ENCODE results near the gene ST3GAL5. TPM values are rescaled to one million over a fixed set of nuclear protein-coding genes. Genes with fewer than 3 reads are reported as not detected.

Gene ST3GAL5
- total and polyA plus RNA-seq, 5 donors from 2014 or later: 11.3 to 25.8 (median 14.8) TPM

- H3K27me3 Mint-ChIP-seq: no peaks in the 10 kb centered on the region
- Histone ChIP-seq H3K36me3 (ENCODE audit: control insufficient read depth, insufficient read depth, low read length) (peaks cover 35% of the 10 kb centered on the region), H3K27ac (ENCODE audit: insufficient read depth, low read length, poor library complexity, severe bottlenecking) (no peak overlapping the region), H3K9me3 (ENCODE audit: control insufficient read depth in 2 of 2, low read length in 2 of 2) (no peaks in the 10 kb centered on the region), H3K4me1 (ENCODE audit: control insufficient read depth, insufficient read depth, low read length, poor library complexity, severe bottlenecking) (peaks cover 16% of the 10 kb centered on the region), H3K27me3 (ENCODE audit: control insufficient read depth, insufficient read depth, low read length) (no peaks in the 10 kb centered on the region), H3K4me3 (ENCODE audit: low read depth, low read length) (no peak overlapping the region)
- DNase-seq: no peak
- peaks cover 0 to 4% (median 0%) of the 10 kb centered on the region in 7 donors for H3K9me3 Mint-ChIP-seq
- H3K4me1 Mint-ChIP-seq: peaks cover 40 to 46% (median 41%) of the 10 kb centered on the region in 4 donors
- peak overlapping the region in 1 of 3 donors; percentile 87 for H3K27ac Mint-ChIP-seq
- no peak for ATAC-seq (ENCODE audit: low read depth in 2 of 2)
- H3K4me3 Mint-ChIP-seq: peak overlapping the region in 1 of 4 donors; percentile 43
- peaks cover 63% of the 10 kb centered on the region for H3K36me3 Mint-ChIP-seq
These were observed 41.7 kb downstream of the ST3GAL5 start for GRCh38 chr2:85847051-85847588.

- H3K36me3 ChIP-seq (ENCODE audit: control insufficient read depth, insufficient read depth, low read length): peaks cover 37% of the 10 kb centered on the region
- H3K9me3 ChIP-seq (ENCODE audit: control insufficient read depth in 2 of 2, low read length in 2 of 2): no peaks in the 10 kb centered on the region
- Mint-ChIP-seq H3K27ac (peak overlapping the region in 1 of 3 donors; percentile 87), H3K4me1 (peaks cover 33 to 38% (median 34%) of the 10 kb centered on the region in 4 donors), H3K27me3 (no peaks in the 10 kb centered on the region), H3K9me3 (peaks cover 0 to 4% (median 0%) of the 10 kb centered on the region in 7 donors), H3K4me3 (peak overlapping the region in 1 of 4 donors; percentile 41), H3K36me3 (peaks cover 69% of the 10 kb centered on the region)
- no peak for ATAC-seq (ENCODE audit: low read depth in 2 of 2)
- DNase-seq: no peak
- no peak overlapping the region for H3K27ac ChIP-seq (ENCODE audit: insufficient read depth, low read length, poor library complexity, severe bottlenecking)
- no peaks in the 10 kb centered on the region for H3K27me3 ChIP-seq (ENCODE audit: control insufficient read depth, insufficient read depth, low read length)
- H3K4me3 ChIP-seq (ENCODE audit: low read depth, low read length): no peak overlapping the region
- peaks cover 9% of the 10 kb centered on the region for H3K4me1 ChIP-seq (ENCODE audit: control insufficient read depth, insufficient read depth, low read length, poor library complexity, severe bottlenecking)
These were observed 42.4 kb downstream of the ST3GAL5 start for GRCh38 chr2:85846411-85846810.

- Histone ChIP-seq H3K4me3 (ENCODE audit: low read depth, low read length) (no peak overlapping the region), H3K4me1 (ENCODE audit: control insufficient read depth, insufficient read depth, low read length, poor library complexity, severe bottlenecking) (no peaks in the 10 kb centered on the region), H3K36me3 (ENCODE audit: control insufficient read depth, insufficient read depth, low read length) (peaks cover 38% of the 10 kb centered on the region), H3K27ac (ENCODE audit: insufficient read depth, low read length, poor library complexity, severe bottlenecking) (no peak overlapping the region), H3K27me3 (ENCODE audit: control insufficient read depth, insufficient read depth, low read length) (no peaks in the 10 kb centered on the region), H3K9me3 (ENCODE audit: control insufficient read depth in 2 of 2, low read length in 2 of 2) (no peaks in the 10 kb centered on the region)
- ATAC-seq (ENCODE audit: low read depth in 2 of 2): no peak
- Mint-ChIP-seq H3K27me3 (no peaks in the 10 kb centered on the region), H3K27ac (no peak overlapping the region), H3K36me3 (peaks cover 57% of the 10 kb centered on the region), H3K9me3 (peaks cover 0 to 3% (median 0%) of the 10 kb centered on the region in 7 donors), H3K4me3 (no peak overlapping the region), H3K4me1 (peaks cover 22 to 38% (median 26%) of the 10 kb centered on the region in 4 donors)
- no peak for DNase-seq
These were observed 44.3 kb downstream of the ST3GAL5 start for GRCh38 chr2:85844486-85844885.

GRCh38 chr2:85843543-85843942 lies 45.2 kb downstream of the ST3GAL5 start:
- Histone ChIP-seq H3K27me3 (ENCODE audit: control insufficient read depth, insufficient read depth, low read length) (no peaks in the 10 kb centered on the region), H3K9me3 (ENCODE audit: control insufficient read depth in 2 of 2, low read length in 2 of 2) (no peaks in the 10 kb centered on the region), H3K27ac (ENCODE audit: insufficient read depth, low read length, poor library complexity, severe bottlenecking) (no peak overlapping the region), H3K36me3 (ENCODE audit: control insufficient read depth, insufficient read depth, low read length) (peaks cover 39% of the 10 kb centered on the region), H3K4me3 (ENCODE audit: low read depth, low read length) (no peak overlapping the region), H3K4me1 (ENCODE audit: control insufficient read depth, insufficient read depth, low read length, poor library complexity, severe bottlenecking) (no peaks in the 10 kb centered on the region)
- no peaks in the 10 kb centered on the region for H3K27me3 Mint-ChIP-seq
- H3K36me3 Mint-ChIP-seq: peaks cover 62% of the 10 kb centered on the region
- no peak overlapping the region for H3K4me3 Mint-ChIP-seq
- peak in 1 of 3 donors; percentile 42 for DNase-seq
- H3K9me3 Mint-ChIP-seq: peaks cover 0 to 3% (median 0%) of the 10 kb centered on the region in 7 donors
- H3K27ac Mint-ChIP-seq: no peak overlapping the region
- ATAC-seq (ENCODE audit: low read depth in 2 of 2): no peak
- peaks cover 18 to 35% (median 26%) of the 10 kb centered on the region in 4 donors for H3K4me1 Mint-ChIP-seq

- Histone ChIP-seq H3K4me3 (ENCODE audit: low read depth, low read length) (no peak overlapping the region), H3K36me3 (ENCODE audit: control insufficient read depth, insufficient read depth, low read length) (peaks cover 27% of the 10 kb centered on the region), H3K9me3 (ENCODE audit: control insufficient read depth in 2 of 2, low read length in 2 of 2) (no peaks in the 10 kb centered on the region), H3K27ac (ENCODE audit: insufficient read depth, low read length, poor library complexity, severe bottlenecking) (no peak overlapping the region), H3K27me3 (ENCODE audit: control insufficient read depth, insufficient read depth, low read length) (no peaks in the 10 kb centered on the region), H3K4me1 (ENCODE audit: control insufficient read depth, insufficient read depth, low read length, poor library complexity, severe bottlenecking) (no peaks in the 10 kb centered on the region)
- Mint-ChIP-seq H3K27ac (peak overlapping the region in 2 of 3 donors; percentile 63 to 85), H3K36me3 (peaks cover 39% of the 10 kb centered on the region), H3K9me3 (peaks cover 0 to 5% (median 1%) of the 10 kb centered on the region in 7 donors), H3K27me3 (no peaks in the 10 kb centered on the region), H3K4me1 (peaks cover 4 to 25% (median 10%) of the 10 kb centered on the region in 4 donors), H3K4me3 (no peak overlapping the region)
- peak in 1 of 2 donors; percentile 42 for ATAC-seq (ENCODE audit: low read depth in 2 of 2)
- peak in 1 of 3 donors; percentile 29 for DNase-seq
These were observed 48.7 kb downstream of the ST3GAL5 start for GRCh38 chr2:85840091-85840490.

GRCh38 chr2:85839461-85839860 lies 49.3 kb downstream of the ST3GAL5 start:
- Mint-ChIP-seq H3K4me3 (no peak overlapping the region), H3K27me3 (no peaks in the 10 kb centered on the region)

GRCh38 chr2:85838641-85839040 lies 50.1 kb downstream of the ST3GAL5 start:
- Histone ChIP-seq H3K9me3 (ENCODE audit: control insufficient read depth in 2 of 2, low read length in 2 of 2) (no peaks in the 10 kb centered on the region), H3K27ac (ENCODE audit: insufficient read depth, low read length, poor library complexity, severe bottlenecking) (no peak overlapping the region), H3K27me3 (ENCODE audit: control insufficient read depth, insufficient read depth, low read length) (no peaks in the 10 kb centered on the region), H3K4me3 (ENCODE audit: low read depth, low read length) (no peak overlapping the region), H3K36me3 (ENCODE audit: control insufficient read depth, insufficient read depth, low read length) (peaks cover 13% of the 10 kb centered on the region), H3K4me1 (ENCODE audit: control insufficient read depth, insufficient read depth, low read length, poor library complexity, severe bottlenecking) (no peaks in the 10 kb centered on the region)
- H3K9me3 Mint-ChIP-seq: peaks cover 0 to 5% (median 1%) of the 10 kb centered on the region in 7 donors
- H3K27me3 Mint-ChIP-seq: no peaks in the 10 kb centered on the region
- DNase-seq (no peak), ATAC-seq (ENCODE audit: low read depth in 2 of 2) (no peak)
- H3K27ac Mint-ChIP-seq: peak overlapping the region in 2 of 3 donors; percentile 70 to 95
- H3K4me3 Mint-ChIP-seq: no peak overlapping the region
- peaks cover 27% of the 10 kb centered on the region for H3K36me3 Mint-ChIP-seq
- peaks cover 4 to 21% (median 9%) of the 10 kb centered on the region in 4 donors for H3K4me1 Mint-ChIP-seq

More at GRCh38 chr2:85839461-85839860, 49.3 kb downstream of the ST3GAL5 start:
- H3K27me3 ChIP-seq (ENCODE audit: control insufficient read depth, insufficient read depth, low read length): no peaks in the 10 kb centered on the region
- peaks cover 21% of the 10 kb centered on the region for H3K36me3 ChIP-seq (ENCODE audit: control insufficient read depth, insufficient read depth, low read length)
- ATAC-seq (ENCODE audit: low read depth in 2 of 2) (no peak), DNase-seq (no peak)
- no peaks in the 10 kb centered on the region for H3K9me3 ChIP-seq (ENCODE audit: control insufficient read depth in 2 of 2, low read length in 2 of 2)
- no peak overlapping the region for H3K27ac ChIP-seq (ENCODE audit: insufficient read depth, low read length, poor library complexity, severe bottlenecking)
- Mint-ChIP-seq H3K36me3 (peaks cover 33% of the 10 kb centered on the region), H3K4me1 (peaks cover 4 to 21% (median 9%) of the 10 kb centered on the region in 4 donors), H3K9me3 (peaks cover 0 to 5% (median 1%) of the 10 kb centered on the region in 7 donors), H3K27ac (peak overlapping the region in 2 of 3 donors; percentile 70 to 75)
- H3K4me3 ChIP-seq (ENCODE audit: low read depth, low read length): no peak overlapping the region
- no peaks in the 10 kb centered on the region for H3K4me1 ChIP-seq (ENCODE audit: control insufficient read depth, insufficient read depth, low read length, poor library complexity, severe bottlenecking)

- no peaks in the 10 kb centered on the region for H3K9me3 ChIP-seq (ENCODE audit: control insufficient read depth in 2 of 2, low read length in 2 of 2)
- no peaks in the 10 kb centered on the region for H3K4me1 ChIP-seq (ENCODE audit: control insufficient read depth, insufficient read depth, low read length, poor library complexity, severe bottlenecking)
- no peaks in the 10 kb centered on the region for H3K27me3 ChIP-seq (ENCODE audit: control insufficient read depth, insufficient read depth, low read length)
- no peak overlapping the region for H3K4me3 ChIP-seq (ENCODE audit: low read depth, low read length)
- H3K36me3 ChIP-seq (ENCODE audit: control insufficient read depth, insufficient read depth, low read length): peaks cover 9% of the 10 kb centered on the region
- H3K4me3 Mint-ChIP-seq: no peak overlapping the region
- DNase-seq: no peak
- H3K4me1 Mint-ChIP-seq: peaks cover 4 to 21% (median 11%) of the 10 kb centered on the region in 4 donors
- H3K27ac ChIP-seq (ENCODE audit: insufficient read depth, low read length, poor library complexity, severe bottlenecking): no peak overlapping the region
- peaks cover 0 to 5% (median 0%) of the 10 kb centered on the region in 7 donors for H3K9me3 Mint-ChIP-seq
- peak overlapping the region in 2 of 3 donors; percentile 70 to 95 for H3K27ac Mint-ChIP-seq
- no peak for ATAC-seq (ENCODE audit: low read depth in 2 of 2)
- H3K27me3 Mint-ChIP-seq: no peaks in the 10 kb centered on the region
- peaks cover 22% of the 10 kb centered on the region for H3K36me3 Mint-ChIP-seq
These were observed 50.6 kb downstream of the ST3GAL5 start for GRCh38 chr2:85838181-85838580.

Data from CD4-positive, CD25-positive, alpha-beta regulatory T cell (primary cell).